ENCODE data around the gene MCHR2.
"Not testable (repeated sequence)": the region's sequence is repeated elsewhere in the genome, so short reads cannot be mapped to it uniquely, and the experiment has no call there.

Gene MCHR2, protein sequence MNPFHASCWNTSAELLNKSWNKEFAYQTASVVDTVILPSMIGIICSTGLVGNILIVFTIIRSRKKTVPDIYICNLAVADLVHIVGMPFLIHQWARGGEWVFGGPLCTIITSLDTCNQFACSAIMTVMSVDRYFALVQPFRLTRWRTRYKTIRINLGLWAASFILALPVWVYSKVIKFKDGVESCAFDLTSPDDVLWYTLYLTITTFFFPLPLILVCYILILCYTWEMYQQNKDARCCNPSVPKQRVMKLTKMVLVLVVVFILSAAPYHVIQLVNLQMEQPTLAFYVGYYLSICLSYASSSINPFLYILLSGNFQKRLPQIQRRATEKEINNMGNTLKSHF

DNA sequence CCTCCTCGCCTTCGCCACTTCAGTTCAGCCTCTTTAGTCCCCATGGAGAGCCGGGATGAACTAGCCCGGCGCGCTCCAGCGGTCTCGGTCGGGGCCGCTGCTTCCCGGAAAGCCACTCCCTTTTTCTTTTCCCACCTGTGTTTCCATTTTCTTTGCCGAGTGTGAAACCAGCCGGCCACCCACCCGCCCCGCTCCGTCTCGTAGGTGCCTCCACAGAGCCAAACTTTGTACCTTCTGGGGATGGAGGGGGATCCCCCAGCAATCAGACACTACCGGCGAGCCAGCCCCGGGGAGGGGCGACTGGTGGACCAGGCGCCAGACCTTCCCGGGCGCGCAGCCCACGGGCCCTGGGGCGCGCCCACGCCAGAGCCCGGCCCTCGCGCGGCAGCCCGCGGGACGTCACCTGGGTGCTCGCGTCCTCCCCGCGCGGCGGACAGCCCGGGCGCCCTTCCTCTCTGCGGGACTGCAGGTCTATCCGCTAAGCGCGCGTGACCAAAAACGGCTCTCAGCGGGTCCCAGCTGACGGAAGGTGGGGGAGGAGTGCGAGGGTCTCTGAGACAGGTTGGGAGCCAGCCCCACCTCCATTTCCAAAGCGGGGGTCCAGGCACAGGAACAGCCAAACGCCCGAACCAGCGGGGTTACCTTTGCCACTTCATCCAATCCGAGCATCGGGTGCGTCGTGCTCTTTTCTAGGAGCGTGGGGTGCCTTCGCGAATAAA is at the start of gene MCHR2:
TSS of gene MCHR2 (minus strand) at position 691 of the 719 bp plus-strand sequence. CDS start 38,076 bp downstream, outside the sequence.
- no peak for FAIRE-seq
- DNase-seq (ENCODE audit: insufficient read length, low spot score), result no peak
- TF ChIP-seq, protein P1, sequence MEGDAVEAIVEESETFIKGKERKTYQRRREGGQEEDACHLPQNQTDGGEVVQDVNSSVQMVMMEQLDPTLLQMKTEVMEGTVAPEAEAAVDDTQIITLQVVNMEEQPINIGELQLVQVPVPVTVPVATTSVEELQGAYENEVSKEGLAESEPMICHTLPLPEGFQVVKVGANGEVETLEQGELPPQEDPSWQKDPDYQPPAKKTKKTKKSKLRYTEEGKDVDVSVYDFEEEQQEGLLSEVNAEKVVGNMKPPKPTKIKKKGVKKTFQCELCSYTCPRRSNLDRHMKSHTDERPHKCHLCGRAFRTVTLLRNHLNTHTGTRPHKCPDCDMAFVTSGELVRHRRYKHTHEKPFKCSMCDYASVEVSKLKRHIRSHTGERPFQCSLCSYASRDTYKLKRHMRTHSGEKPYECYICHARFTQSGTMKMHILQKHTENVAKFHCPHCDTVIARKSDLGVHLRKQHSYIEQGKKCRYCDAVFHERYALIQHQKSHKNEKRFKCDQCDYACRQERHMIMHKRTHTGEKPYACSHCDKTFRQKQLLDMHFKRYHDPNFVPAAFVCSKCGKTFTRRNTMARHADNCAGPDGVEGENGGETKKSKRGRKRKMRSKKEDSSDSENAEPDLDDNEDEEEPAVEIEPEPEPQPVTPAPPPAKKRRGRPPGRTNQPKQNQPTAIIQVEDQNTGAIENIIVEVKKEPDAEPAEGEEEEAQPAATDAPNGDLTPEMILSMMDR (IDR thresholded peaks at IDR 0.05; ENCODE audit: insufficient read depth, missing control alignments), result no peak

DNA sequence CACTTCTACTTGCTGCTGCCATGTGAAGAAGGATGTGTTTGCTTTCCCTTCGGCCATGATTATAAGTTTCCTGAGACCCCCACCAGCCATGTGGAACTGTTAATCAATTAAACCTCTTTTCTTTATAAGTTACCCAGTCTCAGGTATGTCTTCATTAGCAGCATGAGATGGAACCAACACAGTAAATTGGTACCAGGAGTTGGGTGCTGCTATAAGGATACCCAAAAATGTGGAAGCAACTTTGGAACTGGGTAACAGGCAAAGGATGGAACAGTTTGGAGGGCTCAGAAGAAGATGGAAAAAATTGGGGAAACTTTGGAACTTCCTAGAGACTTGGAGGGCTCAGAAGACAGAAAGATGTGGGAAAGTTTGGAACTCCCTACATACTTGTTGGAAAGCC is 44.5 kb upstream of the MCHR2 start:
- not testable (repeated sequence) for DNase-seq (ENCODE audit: insufficient read length, low spot score); FAIRE-seq

DNA sequence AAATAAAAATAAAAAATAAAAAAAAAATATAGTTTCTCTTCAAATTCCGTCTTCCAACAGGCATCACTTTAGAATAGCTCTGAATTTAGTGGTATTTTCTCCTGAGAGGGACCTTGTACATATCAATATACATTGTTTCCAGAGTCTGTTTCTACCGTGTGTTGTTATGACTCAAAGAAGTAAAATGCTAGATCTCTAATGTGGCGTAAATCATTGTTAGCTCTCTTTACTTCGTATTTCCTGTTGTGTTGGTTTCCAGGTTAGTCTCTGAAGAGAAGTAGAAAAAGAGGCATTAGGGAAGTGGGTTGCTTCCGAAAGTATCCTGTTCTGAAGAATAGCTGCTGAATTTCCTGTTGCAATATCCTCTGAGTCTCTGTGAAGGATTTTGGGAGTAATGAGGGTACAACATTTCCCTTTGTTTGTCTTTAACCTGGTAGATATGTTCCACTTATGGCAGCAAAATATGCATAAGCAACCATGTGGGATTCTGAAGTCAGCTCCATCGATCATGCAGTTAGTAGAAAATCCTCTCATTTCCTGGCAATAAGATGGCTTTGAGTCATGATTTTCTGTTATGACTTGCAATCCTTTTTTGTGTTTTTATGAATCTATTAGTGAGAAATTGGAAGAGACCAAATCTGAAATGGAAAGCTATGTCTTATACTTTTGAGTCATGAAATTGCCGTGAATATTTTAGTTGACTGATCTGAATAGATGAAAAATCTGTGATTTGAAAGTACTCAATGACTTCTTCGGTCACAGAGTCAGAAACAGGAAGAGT is 42.0 kb upstream of the MCHR2 start:
- FAIRE-seq (no peak), DNase-seq (ENCODE audit: insufficient read length, low spot score) (no peak)
- TF ChIP-seq, protein P1 (IDR thresholded peaks at IDR 0.05; ENCODE audit: insufficient read depth, missing control alignments), result no peak

DNA sequence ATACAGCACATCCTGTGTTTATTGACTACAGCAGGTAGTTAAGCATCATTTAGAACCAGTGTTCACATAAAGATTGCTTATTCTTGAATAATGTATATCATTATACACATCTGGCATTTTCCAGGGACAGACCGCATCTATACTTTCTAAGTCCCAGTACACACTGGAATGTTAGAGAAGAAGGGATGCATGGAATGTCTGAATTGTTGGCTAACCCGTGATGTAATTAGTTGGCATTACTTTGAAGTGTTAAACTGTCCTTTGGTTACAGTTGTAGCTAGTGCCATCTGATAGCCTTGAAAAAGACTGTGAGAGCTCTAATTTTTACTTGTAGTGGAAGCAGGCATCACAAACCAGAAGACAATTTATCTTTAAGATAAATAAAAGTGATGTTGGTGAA is 29.8 kb upstream of the MCHR2 start:
- TF ChIP-seq, protein P1 (IDR thresholded peaks at IDR 0.05; ENCODE audit: insufficient read depth, missing control alignments), result no peak
- DNase-seq (ENCODE audit: insufficient read length, low spot score) (no peak), FAIRE-seq (no peak)

DNA sequence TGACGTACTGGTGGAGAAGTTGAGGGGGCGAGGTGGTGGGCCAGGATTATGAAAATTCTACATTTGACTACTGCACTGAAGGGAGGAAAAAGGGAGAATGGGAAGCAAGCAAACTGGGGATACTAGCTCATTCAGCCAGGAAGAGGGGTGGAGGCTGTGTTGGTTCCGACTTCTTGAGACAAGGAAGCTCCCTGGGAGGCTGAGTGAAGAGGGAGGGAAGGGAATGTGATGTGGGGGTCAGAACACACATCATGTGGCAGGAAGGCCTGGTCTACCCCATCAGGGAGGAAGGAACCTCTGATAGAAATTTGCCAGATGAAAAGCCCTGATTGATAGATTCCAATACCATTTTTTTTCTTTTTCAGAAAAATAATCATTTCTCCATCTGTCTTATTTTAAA is 28.8 kb upstream of the MCHR2 start:
- DNase-seq (ENCODE audit: insufficient read length, low spot score) (no peak), FAIRE-seq (no peak)
- TF ChIP-seq, protein P1 (IDR thresholded peaks at IDR 0.05; ENCODE audit: insufficient read depth, missing control alignments), result no peak

DNA sequence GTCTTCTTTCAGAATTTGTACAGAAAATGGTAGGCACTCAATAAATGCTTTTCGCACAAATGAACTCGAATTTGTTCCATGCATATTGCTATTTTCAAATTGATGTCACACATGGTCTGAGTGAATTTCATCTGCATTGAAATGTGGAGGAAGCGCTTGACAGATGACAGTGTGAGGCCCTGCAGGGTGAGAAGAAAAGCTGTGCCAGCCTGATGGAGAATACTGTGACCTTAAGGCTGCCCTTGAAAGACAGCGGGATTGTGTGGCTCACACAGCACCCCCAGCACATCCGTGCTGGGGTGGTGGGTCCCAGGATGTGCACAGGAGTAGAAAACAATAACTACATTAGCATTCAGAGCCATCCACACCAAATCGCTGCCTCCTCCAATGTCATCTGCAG is 14.8 kb upstream of the MCHR2 start:
- TF ChIP-seq, protein P1 (IDR thresholded peaks at IDR 0.05; ENCODE audit: insufficient read depth, missing control alignments), result no peak
- no peak for FAIRE-seq

DNA sequence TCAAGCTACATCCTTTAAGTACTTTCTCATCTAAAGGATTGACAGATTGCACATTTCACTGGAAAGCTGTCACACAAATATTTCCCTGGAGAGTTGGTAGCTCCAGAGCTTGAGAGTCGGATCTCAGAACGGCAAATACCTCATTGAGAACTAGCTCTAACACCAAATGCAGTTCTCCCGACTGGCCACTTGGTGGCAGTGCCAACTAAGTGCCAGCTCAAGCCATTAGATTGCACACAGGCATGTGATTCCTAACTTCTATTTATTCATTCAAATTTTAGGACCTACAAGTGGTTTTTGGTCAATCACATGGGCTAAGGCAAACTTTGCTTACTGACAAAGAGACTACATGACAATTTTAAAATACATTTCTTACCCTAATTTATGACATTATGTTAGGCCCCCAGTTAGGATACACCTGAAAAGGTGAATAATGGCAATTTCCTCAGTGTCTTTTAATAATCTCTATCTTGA is 7.9 kb upstream of the MCHR2 start:
- no peak for FAIRE-seq
- DNase-seq (ENCODE audit: insufficient read length, low spot score), result no peak
- TF ChIP-seq, protein P1 (IDR thresholded peaks at IDR 0.05; ENCODE audit: insufficient read depth, missing control alignments), result peak; percentile 92

More for the DNA sequence above, 14.8 kb upstream of the MCHR2 start:
- DNase-seq (ENCODE audit: insufficient read length, low spot score), result no peak
